ENCODE measurements around the gene CTTNBP2. TPM values are rescaled to one million over a fixed set of nuclear protein-coding genes. Genes with fewer than 3 reads are reported as not detected.

CTTNBP2 gene
- total RNA-seq, 3 donors from 2014 or later (not counting 1 experiment from before 2014, with no cell fraction given), result 0.10 TPM; not detected in 2

DNA sequence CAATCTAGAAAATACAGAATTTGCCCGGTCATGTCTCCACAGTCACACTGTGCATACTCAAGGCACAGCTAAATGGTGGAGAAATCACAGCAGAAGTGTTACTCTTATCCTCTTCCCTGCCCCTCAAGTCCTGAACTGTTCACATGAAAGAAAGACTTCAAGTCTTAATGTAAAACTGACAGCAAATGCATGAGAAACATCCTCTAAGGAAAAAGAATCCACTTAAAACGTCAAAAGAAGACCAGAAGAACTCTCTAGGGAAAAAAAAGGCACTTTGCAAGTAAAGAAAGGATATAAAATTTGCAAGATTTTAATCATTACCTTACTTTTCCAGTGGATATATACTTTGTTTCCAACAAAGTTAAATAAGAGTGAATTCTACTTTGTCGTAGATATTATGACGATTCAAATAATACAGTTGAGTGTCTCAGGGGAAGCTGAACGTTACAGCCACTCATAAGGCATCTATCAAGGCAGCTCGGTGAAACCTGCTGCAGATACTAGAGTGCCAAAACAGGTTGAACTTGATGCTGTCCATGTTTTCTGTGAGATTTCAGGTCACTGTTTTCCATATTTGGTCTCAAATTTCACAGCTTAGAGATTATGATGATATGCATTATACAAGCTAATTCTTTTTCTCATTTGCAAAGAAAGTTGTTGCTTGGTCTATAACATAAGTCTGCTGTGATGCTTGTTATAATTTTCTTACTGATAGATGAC lies 155.0 kb downstream of the CTTNBP2 start:
- Mint-ChIP-seq H3K9me3 (no peaks in the 10 kb centered on the region), H3K27me3 (ENCODE audit: low read depth in 2 of 2) (no peaks in the 10 kb centered on the region), H3K27ac (no peak overlapping the region), H3K4me1 (no peaks in the 10 kb centered on the region), H3K36me3 (no peaks in the 10 kb centered on the region), H3K4me3 (no peak overlapping the region)
- H3K36me3 ChIP-seq (ENCODE audit: control insufficient read depth, insufficient read depth, low read length), result no peaks in the 10 kb centered on the region
- ATAC-seq, result no peak
- WGBS (ENCODE audit: insufficient coverage), result 94% methylated on average over 5 of the region's 6 CpGs
- TF ChIP-seq, protein P1, sequence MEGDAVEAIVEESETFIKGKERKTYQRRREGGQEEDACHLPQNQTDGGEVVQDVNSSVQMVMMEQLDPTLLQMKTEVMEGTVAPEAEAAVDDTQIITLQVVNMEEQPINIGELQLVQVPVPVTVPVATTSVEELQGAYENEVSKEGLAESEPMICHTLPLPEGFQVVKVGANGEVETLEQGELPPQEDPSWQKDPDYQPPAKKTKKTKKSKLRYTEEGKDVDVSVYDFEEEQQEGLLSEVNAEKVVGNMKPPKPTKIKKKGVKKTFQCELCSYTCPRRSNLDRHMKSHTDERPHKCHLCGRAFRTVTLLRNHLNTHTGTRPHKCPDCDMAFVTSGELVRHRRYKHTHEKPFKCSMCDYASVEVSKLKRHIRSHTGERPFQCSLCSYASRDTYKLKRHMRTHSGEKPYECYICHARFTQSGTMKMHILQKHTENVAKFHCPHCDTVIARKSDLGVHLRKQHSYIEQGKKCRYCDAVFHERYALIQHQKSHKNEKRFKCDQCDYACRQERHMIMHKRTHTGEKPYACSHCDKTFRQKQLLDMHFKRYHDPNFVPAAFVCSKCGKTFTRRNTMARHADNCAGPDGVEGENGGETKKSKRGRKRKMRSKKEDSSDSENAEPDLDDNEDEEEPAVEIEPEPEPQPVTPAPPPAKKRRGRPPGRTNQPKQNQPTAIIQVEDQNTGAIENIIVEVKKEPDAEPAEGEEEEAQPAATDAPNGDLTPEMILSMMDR (IDR thresholded peaks at IDR 0.05), result no peak
- no peak overlapping the region for H3K4me3 ChIP-seq (ENCODE audit: low read length)
- intact Hi-C loops (cut with micrococcal nuclease), result no loop called here
- no peak overlapping the region for H3K27ac ChIP-seq (ENCODE audit: low read length)
- H3K27me3 ChIP-seq (ENCODE audit: control insufficient read depth, insufficient read depth, low read length), result no peaks in the 10 kb centered on the region
- no peaks in the 10 kb centered on the region for H3K4me1 ChIP-seq (ENCODE audit: control insufficient read depth, insufficient read depth, low read length)
- DNase-seq, result no peak
- H3K9me3 ChIP-seq (ENCODE audit: control insufficient read depth, insufficient read depth, low read length), result no peaks in the 10 kb centered on the region

DNA sequence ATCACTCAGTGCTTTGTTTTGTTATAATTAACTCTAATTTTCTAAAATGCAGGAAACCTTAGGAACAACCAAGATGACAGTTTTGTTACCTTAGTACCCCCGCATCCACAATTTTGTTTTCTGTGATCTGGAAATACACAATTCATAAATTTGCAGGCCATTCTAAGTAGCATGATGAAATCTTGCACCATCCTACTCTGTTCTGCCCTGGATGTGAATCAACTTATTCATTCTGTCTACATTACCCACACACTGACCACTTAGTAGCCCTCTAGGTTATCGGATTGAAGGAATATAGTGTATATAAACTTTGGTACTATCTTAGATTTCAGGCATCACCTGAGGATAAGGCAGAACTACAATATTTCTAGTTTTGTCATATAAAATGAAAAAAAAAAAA lies 155.9 kb downstream of the CTTNBP2 start:
- Mint-ChIP-seq H3K9me3 (no peaks in the 10 kb centered on the region), H3K27me3 (ENCODE audit: low read depth in 2 of 2) (no peaks in the 10 kb centered on the region), H3K27ac (no peak overlapping the region), H3K36me3 (no peaks in the 10 kb centered on the region), H3K4me1 (no peaks in the 10 kb centered on the region), H3K4me3 (no peak overlapping the region)
- no peaks in the 10 kb centered on the region for H3K4me1 ChIP-seq (ENCODE audit: control insufficient read depth, insufficient read depth, low read length)
- H3K27me3 ChIP-seq (ENCODE audit: control insufficient read depth, insufficient read depth, low read length), result no peaks in the 10 kb centered on the region
- 92% methylated on average over 1 of the region's 2 CpGs for whole genome bisulfite sequencing (ENCODE audit: insufficient coverage)
- no peaks in the 10 kb centered on the region for H3K9me3 ChIP-seq (ENCODE audit: control insufficient read depth, insufficient read depth, low read length)
- no peak for ATAC-seq
- no peak overlapping the region for H3K27ac ChIP-seq (ENCODE audit: low read length)
- no peak for DNase-seq
- intact Hi-C loops (cut with micrococcal nuclease), result no loop called here
- H3K36me3 ChIP-seq (ENCODE audit: control insufficient read depth, insufficient read depth, low read length), result no peaks in the 10 kb centered on the region
- TF ChIP-seq, protein P1 (IDR thresholded peaks at IDR 0.05), result no peak
- no peak overlapping the region for H3K4me3 ChIP-seq (ENCODE audit: low read length)

DNA sequence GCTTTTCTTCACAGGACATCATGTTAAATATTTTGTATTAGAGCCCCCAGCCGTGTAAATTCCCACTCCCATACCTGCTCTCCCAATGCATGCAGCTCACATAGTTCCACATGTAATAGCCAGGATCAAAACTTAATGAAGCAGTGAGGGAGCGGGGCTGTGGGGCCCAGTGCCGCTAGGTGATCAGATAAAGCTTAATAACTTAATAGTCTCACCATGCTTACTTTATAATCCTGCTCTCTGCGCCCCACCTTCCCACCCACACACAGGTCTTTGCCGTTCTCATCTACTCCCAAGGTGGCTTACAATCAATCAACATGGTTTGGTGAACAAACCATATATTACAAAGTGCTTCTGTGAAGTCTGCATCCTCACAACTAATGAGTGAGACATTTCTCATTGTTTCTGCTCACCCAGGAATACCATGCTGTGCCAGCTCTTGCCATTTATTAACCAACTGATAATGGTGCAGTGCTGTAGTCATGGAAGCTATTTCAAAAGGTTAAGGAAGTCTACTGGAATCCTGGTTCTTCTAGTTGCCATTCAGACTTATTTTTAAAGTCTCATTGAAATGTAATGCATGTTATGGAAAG lies 156.4 kb downstream of the CTTNBP2 start:
- Histone ChIP-seq H3K36me3 (ENCODE audit: control insufficient read depth, insufficient read depth, low read length) (no peaks in the 10 kb centered on the region), H3K4me3 (ENCODE audit: low read length) (no peak overlapping the region), H3K27ac (ENCODE audit: low read length) (no peak overlapping the region), H3K27me3 (ENCODE audit: control insufficient read depth, insufficient read depth, low read length) (no peaks in the 10 kb centered on the region), H3K4me1 (ENCODE audit: control insufficient read depth, insufficient read depth, low read length) (no peaks in the 10 kb centered on the region), H3K9me3 (ENCODE audit: control insufficient read depth, insufficient read depth, low read length) (no peaks in the 10 kb centered on the region)
- ATAC-seq, result no peak
- Mint-ChIP-seq H3K27ac (no peak overlapping the region), H3K4me3 (no peak overlapping the region), H3K9me3 (no peaks in the 10 kb centered on the region), H3K27me3 (ENCODE audit: low read depth in 2 of 2) (no peaks in the 10 kb centered on the region), H3K36me3 (no peaks in the 10 kb centered on the region), H3K4me1 (no peaks in the 10 kb centered on the region)
- TF ChIP-seq, protein P1 (IDR thresholded peaks at IDR 0.05), result no peak
- 100% methylated on average over 4 of the region's 5 CpGs for WGBS (ENCODE audit: insufficient coverage)
- intact Hi-C loops (cut with micrococcal nuclease), result no loop called here
- no peak for DNase-seq

Measured in natural killer cell (primary cell).